ENCODE measurements around the gene ZNF24. TPM values are rescaled to one million over a fixed set of nuclear protein-coding genes. Genes with fewer than 3 reads are reported as not detected.
A peak's percentile ranks its signal among the peaks of the same experiment; 100 is the strongest.

The ZNF24 gene
- total and polyA plus RNA-seq, 2 donors (not counting 1 experiment from before 2014, with no cell fraction given), result 16.9 to 33.9 TPM

DNA sequence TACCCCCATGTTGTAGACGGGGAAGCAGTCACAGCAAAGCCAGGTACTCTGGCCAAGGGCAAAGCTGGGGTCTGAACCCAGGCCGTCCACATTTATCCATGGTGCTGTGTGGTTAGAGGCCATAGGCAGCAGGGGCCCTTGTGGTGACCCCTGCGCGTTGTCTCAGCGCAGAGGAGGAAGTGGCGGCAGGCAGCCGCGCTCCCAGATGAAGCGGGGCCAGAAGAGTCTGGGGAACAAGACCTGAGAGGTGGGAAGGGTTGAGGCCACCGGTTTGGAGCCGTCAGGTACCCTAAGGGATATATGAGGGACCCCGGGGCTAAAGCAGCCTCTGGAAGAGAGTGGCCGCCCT is 32.1 kb upstream of the ZNF24 start:
- H3K9ac ChIP-seq (ENCODE audit: insufficient read depth, low read length), result no peak overlapping the region
- H3K4me3 ChIP-seq (replicated peaks in 1 of 4; ENCODE audit: control extremely low read depth in 1 of 4, insufficient read depth in 1 of 4, low read depth in 3 of 4, low read length in 4 of 4), result peak overlapping the region; percentile 55 to 68 (median 64)
- H2AFZ ChIP-seq (ENCODE audit: low read length), result peak overlapping the region; percentile 81
- H3K9me3 ChIP-seq (ENCODE audit: control insufficient read depth, insufficient read depth, low read depth, low read length), result no peaks in the 10 kb centered on the region
- H3K36me3 ChIP-seq (ENCODE audit: control insufficient read depth, insufficient read depth, low read length), result no peaks in the 10 kb centered on the region
- peaks cover 6% of the 10 kb centered on the region for H3K4me1 ChIP-seq (ENCODE audit: control insufficient read depth, extremely low read depth, insufficient read depth, low read length)
- no peaks in the 10 kb centered on the region for H4K20me1 ChIP-seq (ENCODE audit: control insufficient read depth, extremely low read depth, insufficient read depth, low read length)
- TF ChIP-seq CTCF (conservative IDR thresholded peaks at IDR 0.05 in 1 of 2, IDR thresholded peaks at IDR 0.05 in 1 of 2; ENCODE audit: low read depth in 1 of 2, low read length in 2 of 2) (no peak), EZH2 (IDR thresholded peaks at IDR 0.05; ENCODE audit: low read length, missing control alignments) (no peak)
- H3K27ac ChIP-seq (ENCODE audit: insufficient read depth, low read length), result no peak overlapping the region
- no peaks in the 10 kb centered on the region for H3K79me2 ChIP-seq (ENCODE audit: control insufficient read depth, insufficient read depth, low read length)
- no peak for DNase-seq (ENCODE audit: low read depth in 2 of 2)
- no peaks in the 10 kb centered on the region for H3K27me3 ChIP-seq (ENCODE audit: control insufficient read depth, insufficient read depth, low read length)
- H3K4me2 ChIP-seq (ENCODE audit: extremely low read depth, insufficient read depth, low read length), result peak overlapping the region; percentile 82

DNA sequence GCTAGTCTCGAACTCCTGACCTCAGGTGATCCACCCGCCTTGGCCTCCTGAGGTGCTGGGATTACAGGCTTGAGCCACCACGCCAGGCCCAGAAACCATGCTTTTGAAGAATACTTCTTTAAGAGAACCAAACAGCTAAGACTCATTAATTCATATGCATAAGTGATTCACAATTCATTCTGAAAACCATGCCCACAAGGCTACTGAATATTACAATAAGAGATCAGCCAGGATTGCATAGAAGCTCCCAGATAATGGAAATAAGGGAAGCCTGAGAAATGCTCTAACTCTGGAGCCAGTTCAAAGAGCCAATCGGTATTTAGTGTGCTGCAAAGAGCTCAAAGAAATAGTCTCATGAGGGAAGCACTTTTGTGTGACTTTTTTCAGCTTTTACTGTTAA is 30.5 kb upstream of the ZNF24 start:
- no peak for DNase-seq (ENCODE audit: low read depth in 2 of 2)
- Histone ChIP-seq H3K4me3 (replicated peaks in 1 of 4; ENCODE audit: control extremely low read depth in 1 of 4, insufficient read depth in 1 of 4, low read depth in 3 of 4, low read length in 4 of 4) (no peak overlapping the region), H3K27me3 (ENCODE audit: control insufficient read depth, insufficient read depth, low read length) (no peaks in the 10 kb centered on the region), H2AFZ (ENCODE audit: low read length) (no peak overlapping the region), H3K79me2 (ENCODE audit: control insufficient read depth, insufficient read depth, low read length) (no peaks in the 10 kb centered on the region), H4K20me1 (ENCODE audit: control insufficient read depth, extremely low read depth, insufficient read depth, low read length) (no peaks in the 10 kb centered on the region), H3K36me3 (ENCODE audit: control insufficient read depth, insufficient read depth, low read length) (no peaks in the 10 kb centered on the region), H3K9me3 (ENCODE audit: control insufficient read depth, insufficient read depth, low read depth, low read length) (no peaks in the 10 kb centered on the region), H3K4me1 (ENCODE audit: control insufficient read depth, extremely low read depth, insufficient read depth, low read length) (peaks cover 6% of the 10 kb centered on the region), H3K9ac (ENCODE audit: insufficient read depth, low read length) (no peak overlapping the region), H3K4me2 (ENCODE audit: extremely low read depth, insufficient read depth, low read length) (no peak overlapping the region), H3K27ac (ENCODE audit: insufficient read depth, low read length) (no peak overlapping the region)
- TF ChIP-seq CTCF (conservative IDR thresholded peaks at IDR 0.05 in 1 of 2, IDR thresholded peaks at IDR 0.05 in 1 of 2; ENCODE audit: low read depth in 1 of 2, low read length in 2 of 2) (no peak), EZH2 (IDR thresholded peaks at IDR 0.05; ENCODE audit: low read length, missing control alignments) (no peak)

- no peak overlapping the region for H3K4me2 ChIP-seq (ENCODE audit: extremely low read depth, insufficient read depth, low read length)
- no peak overlapping the region for H3K4me3 ChIP-seq (replicated peaks in 1 of 4; ENCODE audit: control extremely low read depth in 1 of 4, insufficient read depth in 1 of 4, low read depth in 3 of 4, low read length in 4 of 4)
- H2AFZ ChIP-seq (ENCODE audit: low read length), result no peak overlapping the region
- no peaks in the 10 kb centered on the region for H4K20me1 ChIP-seq (ENCODE audit: control insufficient read depth, extremely low read depth, insufficient read depth, low read length)
- no peaks in the 10 kb centered on the region for H3K9me3 ChIP-seq (ENCODE audit: control insufficient read depth, insufficient read depth, low read depth, low read length)
- TF ChIP-seq CTCF (conservative IDR thresholded peaks at IDR 0.05 in 1 of 2, IDR thresholded peaks at IDR 0.05 in 1 of 2; ENCODE audit: low read depth in 1 of 2, low read length in 2 of 2) (no peak), EZH2 (IDR thresholded peaks at IDR 0.05; ENCODE audit: low read length, missing control alignments) (no peak)
- H3K4me1 ChIP-seq (ENCODE audit: control insufficient read depth, extremely low read depth, insufficient read depth, low read length), result peaks cover 6% of the 10 kb centered on the region
- H3K27ac ChIP-seq (ENCODE audit: insufficient read depth, low read length), result no peak overlapping the region
- no peaks in the 10 kb centered on the region for H3K27me3 ChIP-seq (ENCODE audit: control insufficient read depth, insufficient read depth, low read length)
- no peak overlapping the region for H3K9ac ChIP-seq (ENCODE audit: insufficient read depth, low read length)
- H3K36me3 ChIP-seq (ENCODE audit: control insufficient read depth, insufficient read depth, low read length), result no peaks in the 10 kb centered on the region
- peak; percentile 62 to 85 for DNase-seq (ENCODE audit: low read depth in 2 of 2)
- no peaks in the 10 kb centered on the region for H3K79me2 ChIP-seq (ENCODE audit: control insufficient read depth, insufficient read depth, low read length)
These were observed 27.4 kb upstream of the ZNF24 start for GRCh38 chr18:35371412-35372195.
